ENCODE measurements around the gene RADIL.

Gene RADIL

DNA sequence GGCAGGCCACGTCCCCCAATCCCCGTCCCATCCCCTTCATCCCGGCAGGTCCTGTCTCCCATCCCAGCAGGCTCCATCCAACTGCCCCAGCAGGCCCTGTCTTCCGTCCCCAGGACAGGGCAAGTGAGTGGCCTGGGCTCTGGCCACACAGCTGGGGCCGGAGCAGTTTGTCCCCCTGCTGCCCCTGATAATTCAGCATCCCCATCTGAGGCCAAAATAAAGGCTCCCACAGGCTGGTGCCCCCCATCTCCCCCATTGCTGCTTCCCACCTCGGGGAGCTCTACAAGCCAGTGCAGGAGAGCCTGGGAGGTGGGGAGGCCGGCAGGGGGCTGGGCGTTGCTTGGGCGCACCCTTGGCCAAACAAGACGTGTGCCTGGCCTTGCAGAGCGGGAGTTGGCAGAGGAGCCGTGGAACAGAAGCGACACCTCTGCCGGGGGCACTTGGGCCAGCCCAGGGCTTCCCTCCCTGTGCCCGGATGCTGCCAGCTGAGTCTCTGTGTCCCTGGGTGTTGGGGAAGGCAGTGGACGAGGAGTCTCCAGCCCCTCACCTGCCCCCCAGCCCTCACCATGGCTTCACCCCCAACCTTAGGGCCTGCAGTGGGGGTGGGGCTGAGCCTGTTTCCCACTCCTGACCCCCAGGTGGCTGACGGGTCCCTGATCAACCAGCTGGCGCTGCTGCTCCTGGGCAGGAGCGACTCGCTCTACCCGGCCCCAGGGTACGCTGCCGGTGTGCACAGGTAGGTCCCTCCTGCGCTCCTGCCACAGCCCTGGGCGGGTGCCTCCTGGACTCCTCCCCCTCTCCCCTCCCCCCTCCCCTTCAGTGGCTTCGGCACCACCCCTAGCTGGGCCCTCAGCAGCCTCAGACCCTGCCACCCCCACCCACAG lies 94.1 kb downstream of the RADIL start:
- no peak for DNase-seq

DNA sequence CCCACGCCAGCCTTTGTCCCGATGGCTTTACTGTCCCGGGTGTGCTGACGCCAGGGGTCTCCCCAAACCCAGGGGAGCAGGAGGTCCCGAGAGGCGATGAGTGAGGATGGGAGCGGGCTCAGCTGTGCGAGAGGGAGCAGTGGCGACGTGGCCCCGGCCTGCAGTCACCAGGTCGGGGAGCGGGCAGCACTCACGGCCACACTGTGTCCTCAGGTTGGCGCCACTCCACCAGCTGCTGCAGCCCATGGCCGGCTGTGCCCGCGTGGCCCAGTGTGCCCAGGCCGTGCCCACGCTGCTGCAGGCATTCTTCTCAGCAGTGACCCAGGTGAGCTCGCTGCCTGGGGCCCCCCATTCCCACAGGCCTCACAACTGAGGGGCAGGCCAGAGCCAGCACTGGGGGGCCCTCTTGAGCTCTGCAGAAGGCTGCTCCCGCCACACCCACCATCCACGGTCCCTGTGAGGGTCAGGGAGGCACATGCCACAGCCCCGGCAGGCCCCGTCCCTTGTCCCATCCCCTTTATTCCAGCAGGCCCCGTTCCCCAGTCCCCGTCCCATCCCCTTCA lies 94.8 kb downstream of the RADIL start:
- no peak for DNase-seq

DNA sequence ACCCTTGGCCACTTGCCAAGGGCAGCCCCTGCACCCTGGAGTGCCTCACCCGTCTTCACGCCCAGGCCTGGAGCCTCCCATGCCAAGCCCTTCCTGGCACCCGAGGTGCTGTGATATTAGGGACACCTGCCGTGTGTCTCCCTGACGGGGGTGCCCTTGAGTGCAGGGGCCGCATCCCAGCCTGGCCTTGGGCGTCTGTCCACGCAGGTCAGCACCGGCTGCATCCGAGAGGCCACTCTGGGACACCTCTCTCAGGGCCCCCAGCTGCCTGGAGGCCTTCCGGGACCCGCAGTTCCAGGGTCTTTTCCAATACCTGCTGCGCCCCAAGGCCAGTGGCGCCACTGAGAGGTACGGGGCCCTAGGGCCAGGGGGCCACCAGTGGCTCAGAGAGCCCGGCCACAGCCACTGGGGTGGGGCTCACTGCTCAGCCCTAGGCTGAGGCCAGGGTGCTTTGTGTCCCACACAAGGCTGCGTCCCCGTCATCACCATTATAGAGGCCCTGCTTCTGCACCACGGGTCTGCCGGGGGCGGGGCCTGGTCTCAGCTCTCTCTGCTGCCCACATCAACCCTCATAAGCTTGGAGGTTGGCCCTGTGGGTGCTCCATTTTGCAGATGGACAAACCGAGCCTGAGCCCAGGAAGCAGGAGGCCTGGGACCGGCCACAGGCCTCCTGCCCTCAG lies 95.4 kb downstream of the RADIL start:
- DNase-seq = no peak

DNA sequence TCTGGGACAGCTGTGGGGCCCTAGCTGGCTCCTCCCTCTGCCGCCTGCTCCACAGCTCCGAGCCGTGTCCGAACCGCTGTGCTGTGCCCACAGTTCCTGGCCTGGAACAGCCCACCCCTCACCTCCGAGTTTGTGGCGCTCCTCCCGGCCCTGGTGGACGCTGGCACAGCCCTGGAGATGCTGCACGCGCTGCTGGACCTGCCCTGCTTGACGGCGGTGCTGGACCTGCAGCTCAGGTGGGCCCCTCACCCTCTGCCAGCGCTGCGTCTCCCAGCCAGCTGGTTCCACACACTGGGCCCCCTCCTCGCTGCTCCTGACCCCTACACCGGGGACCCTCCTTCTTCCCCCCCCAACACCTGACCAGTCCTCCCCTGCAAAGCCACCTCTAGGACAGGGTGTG lies 96.0 kb downstream of the RADIL start:
- DNase-seq = no peak

DNA sequence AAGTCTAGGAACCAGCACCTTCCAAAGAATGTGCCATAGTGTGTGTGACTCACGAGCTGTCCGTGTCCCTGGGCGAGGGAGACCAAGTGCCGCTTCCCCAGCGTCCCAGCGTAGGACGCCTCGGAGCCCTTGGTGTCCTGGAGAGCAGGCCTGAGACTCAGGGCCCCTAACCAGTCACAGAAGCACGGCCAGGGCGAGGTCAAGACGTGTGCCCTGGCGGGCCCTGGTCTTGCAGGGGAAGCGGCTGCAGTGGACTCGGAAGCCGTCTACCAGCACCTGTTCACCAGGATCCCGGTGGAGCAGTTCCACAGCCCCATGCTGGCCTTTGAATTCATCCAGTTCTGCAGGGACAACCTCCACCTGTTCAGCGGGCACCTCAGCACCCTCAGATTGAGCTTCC lies 97.5 kb downstream of the RADIL start:
- DNase-seq = no peak

GRCh38 chr7:4785371-4785770 lies 98.1 kb downstream of the RADIL start:
- DNase-seq = no peak

GRCh38 chr7:4784799-4785198 lies 98.7 kb downstream of the RADIL start:
- DNase-seq = no peak

- no peak for DNase-seq
Measured at GRCh38 chr7:4783762-4784351, 99.7 kb downstream of the RADIL start.

- no peak for DNase-seq
Measured at GRCh38 chr7:4783292-4783652, 100.2 kb downstream of the RADIL start.

- no peak for DNase-seq
Measured at GRCh38 chr7:4782333-4783291, 100.9 kb downstream of the RADIL start.

GRCh38 chr7:4781366-4782069 lies 102.0 kb downstream of the RADIL start:
- no peak for DNase-seq

DNA sequence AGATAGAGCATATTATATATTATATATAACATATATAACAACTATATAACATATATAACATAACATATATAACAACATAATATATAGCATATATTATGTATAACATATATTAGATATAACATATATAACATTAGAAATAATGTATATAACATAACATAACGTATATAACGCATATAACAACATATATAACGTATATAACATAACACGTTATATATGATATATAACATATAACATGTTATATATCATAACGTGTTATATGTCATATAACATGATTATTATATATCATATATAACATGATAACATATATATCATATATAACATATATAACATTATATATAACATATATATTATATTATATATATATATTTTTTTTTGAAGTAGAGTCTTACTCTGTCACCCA lies 104.4 kb downstream of the RADIL start:
- no peak for DNase-seq

DNA sequence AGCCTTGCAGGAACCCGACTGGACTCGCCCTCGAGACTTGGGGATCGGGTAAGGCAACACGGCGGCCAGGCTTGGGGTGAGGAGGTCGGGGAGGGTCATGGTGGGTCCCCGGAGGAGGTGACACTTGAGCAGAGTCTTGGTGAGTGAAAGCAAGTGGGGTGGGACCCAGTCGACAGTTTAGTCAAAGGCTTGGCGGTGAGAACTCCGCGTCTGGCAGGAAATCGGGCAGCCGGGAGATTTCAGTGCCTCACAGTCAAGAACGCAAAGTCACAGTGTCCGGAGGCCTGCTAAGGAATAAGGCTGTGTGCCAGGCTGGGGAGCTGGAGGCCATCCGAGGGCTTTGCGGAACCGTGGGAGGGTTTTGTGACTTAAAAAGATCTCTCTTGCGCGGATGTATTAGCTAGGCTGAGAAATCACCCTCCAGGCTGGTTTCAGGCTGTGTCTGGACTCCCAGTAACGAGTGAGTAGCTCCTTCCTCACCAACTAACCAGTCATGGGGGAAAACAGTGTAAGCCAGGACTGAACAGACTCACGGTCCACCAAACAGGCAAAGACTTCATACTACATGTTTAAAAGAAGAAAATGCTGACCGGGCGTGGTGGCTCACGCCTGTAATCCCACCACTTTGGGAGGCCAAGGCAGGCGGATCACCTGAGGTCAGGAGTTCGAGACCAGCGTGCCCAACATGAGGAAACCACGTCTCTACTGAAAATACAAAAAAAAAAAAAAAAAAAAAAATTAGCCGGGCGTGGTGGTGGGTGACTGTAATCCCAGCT lies 107.5 kb downstream of the RADIL start:
- DNase-seq = peak; percentile 72

- DNase-seq = peak; percentile 98
Measured at GRCh38 chr7:4775250-4775847, 108.2 kb downstream of the RADIL start, which contains the start of gene AP5Z1. Gene AP5Z1, plus strand, starts transcription at chr7:4775623. Its CDS starts 93 bp downstream, at chr7:4775716.

DNA sequence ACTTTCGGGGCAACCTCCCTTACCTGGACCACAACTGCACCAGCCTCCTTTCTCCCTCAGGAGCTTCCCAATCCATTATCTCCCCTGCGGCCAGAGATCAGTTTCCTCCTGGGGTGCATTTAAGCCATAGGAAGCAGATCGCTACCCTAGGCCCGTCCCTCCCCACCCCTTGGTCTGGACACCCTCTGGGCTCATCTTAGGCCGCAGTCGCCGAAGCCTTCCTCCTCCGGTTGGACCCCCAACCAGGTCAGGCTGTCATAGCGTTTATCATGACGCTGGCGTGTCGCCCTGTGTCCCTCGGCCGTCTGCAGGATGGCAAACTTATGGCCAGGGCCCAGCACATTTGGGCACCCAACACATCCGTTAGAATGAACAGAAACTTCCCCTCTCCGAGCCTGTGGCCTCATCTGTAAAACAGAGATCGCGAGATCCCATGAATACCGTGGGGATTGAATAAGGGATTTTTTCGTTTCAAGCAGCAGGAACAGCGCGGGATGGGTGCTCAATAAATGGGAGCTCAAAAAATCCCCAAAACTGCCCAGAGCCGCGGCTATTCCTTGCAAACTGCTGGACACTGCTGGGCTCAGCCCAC lies 108.8 kb downstream of the RADIL start:
- DNase-seq = peak; percentile 68

GRCh38 chr7:4774007-4774406 lies 109.5 kb downstream of the RADIL start:
- DNase-seq = no peak

DNA sequence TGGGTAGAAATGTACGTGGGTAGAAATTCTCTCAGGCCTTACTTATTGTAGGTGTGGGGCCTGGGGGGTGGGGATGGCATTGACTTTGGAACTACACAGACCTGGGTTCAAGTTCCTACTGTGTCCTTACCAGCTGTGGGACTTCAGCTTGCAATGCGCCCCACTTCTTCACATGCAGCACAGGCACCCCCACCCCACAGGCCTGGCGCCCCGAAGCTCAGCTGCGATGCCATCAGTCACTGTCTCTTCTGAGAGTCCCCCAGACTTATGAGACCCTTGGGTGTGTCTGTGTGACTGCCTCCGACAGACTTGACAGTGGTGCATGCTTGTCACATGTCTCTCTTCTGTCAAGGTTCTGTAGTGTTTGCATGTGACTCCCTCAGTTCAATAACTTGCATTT lies 111.2 kb downstream of the RADIL start:
- no peak for DNase-seq

DNA sequence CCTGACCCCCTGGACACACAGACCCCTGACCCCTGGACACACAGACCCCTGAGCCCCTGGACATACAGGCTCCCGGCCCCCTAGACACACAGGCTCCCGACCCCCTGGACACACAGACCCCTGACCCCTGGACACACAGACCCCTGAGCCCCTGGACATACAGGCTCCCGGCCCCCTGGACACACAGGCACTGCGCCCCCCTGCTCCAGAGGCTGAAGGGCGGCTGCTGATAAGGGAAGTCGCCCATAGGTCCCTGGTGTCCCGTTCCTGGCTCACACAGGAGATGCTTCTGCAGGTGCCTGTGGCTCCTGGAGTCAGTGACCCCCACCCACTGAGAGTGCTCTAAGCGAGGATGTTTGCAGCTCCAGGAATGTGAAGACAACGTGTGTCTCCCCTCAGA lies 111.8 kb downstream of the RADIL start:
- no peak for DNase-seq

- no peak for DNase-seq
Measured at GRCh38 chr7:4770886-4771285, 112.6 kb downstream of the RADIL start.

DNA sequence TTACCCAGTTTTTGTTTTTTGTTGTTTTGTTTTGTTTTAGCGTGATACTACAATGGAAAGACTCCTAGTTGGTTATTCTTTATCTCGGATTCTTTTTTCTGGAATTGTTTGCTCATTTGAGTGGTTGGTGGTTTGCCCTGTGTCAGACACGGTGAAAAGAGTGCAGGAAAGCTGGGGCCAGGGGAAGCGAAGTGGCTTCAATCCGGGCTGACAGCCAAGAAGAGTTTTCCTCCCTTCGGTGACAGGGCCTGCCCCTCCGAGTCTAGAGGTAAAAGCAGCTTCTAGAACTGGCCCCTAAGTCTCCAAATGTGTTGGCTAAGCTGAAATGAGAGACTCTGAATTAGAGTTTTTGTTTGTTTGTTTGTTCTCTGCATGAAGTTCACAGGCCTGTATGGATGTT lies 113.8 kb downstream of the RADIL start:
- DNase-seq = peak; percentile 14

Data from hematopoietic multipotent progenitor cell treated with erythropoietin and hydrocortisone succinate and interleukin-3 and kit ligand, for 6 days (in vitro differentiated cells).